Trophoblast cell (in vitro differentiated cells and primary cell): ENCODE measurements around the gene TSPYL6.

Source experiments
- DNase-seq, 2 donors: peaks; one replicate each; pipeline ENCODE4 v3.0.0-alpha.2; 2016
- H2AFZ ChIP-seq: 2 replicates; pipeline ENCODE4 v1.6.1; 2013; ENCODE audit warnings: low read length, moderate library complexity, mild to moderate bottlenecking; ENCODE audit not compliant: insufficient read depth, poor library complexity
- H2AK5ac ChIP-seq: 2 replicates; pipeline ENCODE4 v1.6.1; 2013; ENCODE audit warnings: mild to moderate bottlenecking, low read length
- H2BK120ac ChIP-seq: 2 replicates; pipeline ENCODE4 v1.6.1; 2013; ENCODE audit warnings: low read length, mild to moderate bottlenecking, moderate library complexity; ENCODE audit not compliant: insufficient read depth, poor library complexity
- H2BK12ac ChIP-seq: 2 replicates; pipeline ENCODE4 v1.6.1; 2013; ENCODE audit warnings: mild to moderate bottlenecking, low read length, moderate library complexity
- H2BK5ac ChIP-seq: 2 replicates; pipeline ENCODE4 v1.6.1; 2013; ENCODE audit warnings: low read length, low read depth, moderate library complexity, mild to moderate bottlenecking; ENCODE audit not compliant: poor library complexity
- H3K14ac ChIP-seq: 2 replicates; pipeline ENCODE4 v1.6.1; 2013; ENCODE audit warnings: mild to moderate bottlenecking, low read length
- H3K18ac ChIP-seq: 2 replicates; pipeline ENCODE4 v1.6.1; 2013; ENCODE audit warnings: mild to moderate bottlenecking, low read length
- H3K23ac ChIP-seq: 2 replicates; pipeline ENCODE4 v1.6.1; 2013; ENCODE audit warnings: low read length
- H3K27ac ChIP-seq: 2 replicates; pipeline ENCODE4 v1.5.1; 2013; ENCODE audit warnings: low read depth, mild to moderate bottlenecking, inconsistent platforms, low read length, moderate library complexity
- H3K27me3 ChIP-seq: 2 replicates; pipeline ENCODE4 v1.6.1; 2013; ENCODE audit warnings: inconsistent platforms, mild to moderate bottlenecking, low read length, moderate library complexity; ENCODE audit not compliant: insufficient read depth
- H3K36me3 ChIP-seq, 2 experiments: 1 replicate in 1 of 2; 2 replicates in 1 of 2; pipeline ENCODE4 v1.6.1; 2013; ENCODE audit warnings: low read length in 2 of 2, mild to moderate bottlenecking in 2 of 2, moderate library complexity in 1 of 2; ENCODE audit not compliant: insufficient read depth in 2 of 2, control insufficient read depth in 1 of 2
- H3K4ac ChIP-seq: 2 replicates; pipeline ENCODE4 v1.6.1; 2013; ENCODE audit warnings: low read depth, mild to moderate bottlenecking, low read length, moderate library complexity
- H3K4me1 ChIP-seq, 2 experiments: 1 replicate in 1 of 2; 2 replicates in 1 of 2; pipeline ENCODE4 v1.6.1; 2013; ENCODE audit warnings: low read length in 2 of 2, mild to moderate bottlenecking in 2 of 2, moderate library complexity in 1 of 2; ENCODE audit not compliant: insufficient read depth in 2 of 2, control insufficient read depth in 1 of 2
- H3K4me2 ChIP-seq: 2 replicates; pipeline ENCODE4 v1.6.1; 2013; ENCODE audit warnings: inconsistent platforms, mild to moderate bottlenecking, low read length, moderate library complexity
- H3K4me3 ChIP-seq: 2 replicates; pipeline ENCODE4 v1.5.1; 2013; ENCODE audit warnings: mild to moderate bottlenecking, low read depth, low read length, inconsistent platforms
- H3K79me1 ChIP-seq: one replicate; pipeline ENCODE4 v1.6.1; 2013; ENCODE audit warnings: low read length
- H3K79me2 ChIP-seq: 2 replicates; pipeline ENCODE4 v1.6.1; 2013; ENCODE audit warnings: low read length, mild to moderate bottlenecking; ENCODE audit not compliant: control insufficient read depth, insufficient read depth, poor library complexity
- H3K9ac ChIP-seq: 2 replicates; pipeline ENCODE4 v1.6.1; 2013; ENCODE audit warnings: mild to moderate bottlenecking, low read length
- H3K9me3 ChIP-seq: 2 replicates; pipeline ENCODE4 v1.6.1; 2013; ENCODE audit warnings: low read depth, mild to moderate bottlenecking, control low read depth, inconsistent platforms, low read length; ENCODE audit not compliant: insufficient read depth
- H4K12ac ChIP-seq: 2 replicates; pipeline ENCODE4 v1.6.1; 2013; ENCODE audit warnings: low read depth, mild to moderate bottlenecking, low read length, moderate library complexity
- H4K8ac ChIP-seq: 2 replicates; pipeline ENCODE4 v1.6.1; 2013; ENCODE audit warnings: low read depth, mild to moderate bottlenecking, low read length, moderate library complexity
- H4K91ac ChIP-seq: one replicate; pipeline ENCODE4 v1.6.1; 2013; ENCODE audit warnings: low read depth, mild to moderate bottlenecking, low read length, moderate library complexity
- WGBS: extraction: QIAGEN DNeasy Blood & Tissue Kit; methylation state at CpG from one replicate; pipeline ENCODE4 v1.1.7; 2013; ENCODE audit warnings: missing lambda C conversion rate; ENCODE audit not compliant: insufficient read length, insufficient coverage; ENCODE audit errors: extremely low coverage; 5-methylcytosine and 5-hydroxymethylcytosine counted together

TSPYL6 gene

DNA sequence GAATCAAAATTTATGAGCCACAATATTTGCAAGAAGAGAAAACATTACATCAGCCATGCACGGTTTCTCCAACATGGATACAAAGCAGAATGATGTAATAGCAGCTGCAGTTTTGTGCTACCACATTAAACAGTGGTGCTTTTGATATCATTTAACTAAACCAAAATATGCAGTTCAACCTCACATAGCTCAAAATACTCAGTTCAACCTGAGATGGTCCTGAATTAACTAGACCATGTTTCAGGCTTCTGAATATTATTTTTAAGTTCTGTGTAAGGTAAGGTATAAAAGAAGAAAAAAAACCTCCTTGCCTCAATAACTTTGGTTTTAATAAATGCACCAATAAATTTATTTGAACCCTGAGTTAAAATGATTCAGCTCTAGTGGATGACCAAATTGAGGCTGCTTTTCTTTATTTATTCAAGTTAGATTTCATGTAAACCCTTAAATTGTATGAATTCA is 18.8 kb upstream of the TSPYL6 start:
- Histone ChIP-seq H3K79me1 (no peaks in the 10 kb centered on the region), H3K9me3 (no peaks in the 10 kb centered on the region), H3K36me3 (no peaks in the 10 kb centered on the region), H2BK12ac (no peak overlapping the region), H3K79me2 (no peaks in the 10 kb centered on the region), H3K27ac (no peak overlapping the region), H3K18ac (no peak overlapping the region), H2AFZ (no peak overlapping the region), H3K27me3 (no peaks in the 10 kb centered on the region), H4K91ac (no peak overlapping the region), H4K12ac (no peak overlapping the region), H3K4ac (no peak overlapping the region), H3K4me3 (no peak overlapping the region), H3K9ac (no peak overlapping the region), H3K14ac (no peak overlapping the region), H3K23ac (no peak overlapping the region), H3K4me2 (no peak overlapping the region), H4K8ac (no peak overlapping the region), H2BK120ac (no peak overlapping the region), H3K4me1 (no peaks in the 10 kb centered on the region), H2BK5ac (no peak overlapping the region), H2AK5ac (no peak overlapping the region)
- no CpG with 5 or more reads among the region's 1 CpG for WGBS
- DNase-seq, result no peak

DNA sequence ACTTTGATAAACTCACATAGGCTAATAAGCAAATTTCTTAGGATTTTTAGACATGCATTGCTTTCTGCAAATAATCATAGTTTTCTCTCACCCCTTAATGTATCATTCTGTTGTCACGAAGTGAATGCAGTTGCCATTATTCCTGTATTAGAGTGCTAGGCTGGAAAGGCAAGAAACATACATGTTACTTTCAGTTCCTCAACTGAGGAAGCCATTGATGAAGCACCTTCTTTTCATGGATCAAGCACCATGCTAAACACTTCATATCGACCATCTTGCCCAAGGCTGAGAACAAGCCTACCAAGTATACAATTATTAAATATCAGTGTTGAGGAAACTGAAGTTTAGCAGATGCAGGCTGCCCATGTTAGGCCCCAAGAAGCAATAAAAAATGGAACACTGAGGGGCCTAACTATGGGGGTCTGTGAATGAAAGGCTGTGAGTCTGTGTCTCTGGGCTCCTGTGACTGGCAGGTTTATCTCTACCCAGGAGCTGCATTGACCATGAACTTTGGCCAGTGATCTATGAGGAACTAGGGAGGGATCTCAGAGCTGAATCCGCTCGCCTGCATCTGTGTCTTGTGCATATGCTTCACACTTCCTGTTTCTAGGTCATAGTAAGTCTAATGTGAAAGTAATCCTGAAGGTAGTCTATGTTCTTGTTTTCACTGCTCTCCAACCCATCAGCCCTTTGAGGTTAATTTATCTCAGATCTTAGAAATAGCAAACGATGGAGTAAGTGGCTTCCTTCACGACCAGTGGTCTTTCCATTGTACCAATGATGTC is 16.0 kb upstream of the TSPYL6 start:
- Histone ChIP-seq H4K8ac (no peak overlapping the region), H3K18ac (no peak overlapping the region), H3K27ac (no peak overlapping the region), H2BK12ac (no peak overlapping the region), H3K23ac (no peak overlapping the region), H2AFZ (no peak overlapping the region), H4K91ac (no peak overlapping the region), H3K4ac (no peak overlapping the region), H2BK5ac (no peak overlapping the region), H4K12ac (no peak overlapping the region), H3K4me3 (no peak overlapping the region), H3K9ac (no peak overlapping the region), H2BK120ac (no peak overlapping the region), H3K79me1 (no peaks in the 10 kb centered on the region), H3K9me3 (no peaks in the 10 kb centered on the region), H3K27me3 (no peaks in the 10 kb centered on the region), H3K36me3 (no peaks in the 10 kb centered on the region), H3K14ac (no peak overlapping the region), H3K4me1 (no peaks in the 10 kb centered on the region), H3K79me2 (no peaks in the 10 kb centered on the region), H3K4me2 (no peak overlapping the region), H2AK5ac (no peak overlapping the region)
- no CpG with 5 or more reads among the region's 6 CpGs for WGBS
- DNase-seq, result no peak

DNA sequence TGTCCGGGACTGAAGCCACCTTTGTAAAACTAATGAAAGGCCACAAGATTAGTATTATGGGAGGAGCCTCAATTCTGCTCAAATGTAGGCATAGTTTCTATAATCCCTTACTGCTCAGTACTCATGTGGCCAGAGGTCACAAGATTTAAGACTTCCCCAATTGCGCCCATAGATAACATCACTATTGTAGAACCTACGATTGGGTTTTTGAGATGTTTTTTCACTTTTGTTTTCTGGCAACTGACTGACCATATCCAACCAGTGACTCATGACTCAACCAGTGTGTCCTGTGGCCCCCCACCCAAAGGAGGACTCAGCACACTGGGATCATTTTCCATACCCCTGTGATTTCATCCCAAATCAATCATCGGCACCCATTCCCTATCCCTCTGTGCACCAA is 15.2 kb upstream of the TSPYL6 start:
- Histone ChIP-seq H3K4me1 (no peaks in the 10 kb centered on the region), H2BK5ac (no peak overlapping the region), H3K9ac (no peak overlapping the region), H3K18ac (no peak overlapping the region), H2AK5ac (no peak overlapping the region), H2BK120ac (no peak overlapping the region), H3K79me1 (no peaks in the 10 kb centered on the region), H2BK12ac (no peak overlapping the region), H3K14ac (no peak overlapping the region), H3K9me3 (no peaks in the 10 kb centered on the region), H4K12ac (no peak overlapping the region), H3K4ac (no peak overlapping the region), H3K27me3 (no peaks in the 10 kb centered on the region), H3K36me3 (no peaks in the 10 kb centered on the region), H3K4me2 (no peak overlapping the region), H3K4me3 (no peak overlapping the region), H4K8ac (no peak overlapping the region), H3K27ac (no peak overlapping the region), H3K23ac (no peak overlapping the region), H4K91ac (no peak overlapping the region), H3K79me2 (no peaks in the 10 kb centered on the region), H2AFZ (no peak overlapping the region)
- no CpG with 5 or more reads among the region's 4 CpGs for WGBS
- no peak for DNase-seq

DNA sequence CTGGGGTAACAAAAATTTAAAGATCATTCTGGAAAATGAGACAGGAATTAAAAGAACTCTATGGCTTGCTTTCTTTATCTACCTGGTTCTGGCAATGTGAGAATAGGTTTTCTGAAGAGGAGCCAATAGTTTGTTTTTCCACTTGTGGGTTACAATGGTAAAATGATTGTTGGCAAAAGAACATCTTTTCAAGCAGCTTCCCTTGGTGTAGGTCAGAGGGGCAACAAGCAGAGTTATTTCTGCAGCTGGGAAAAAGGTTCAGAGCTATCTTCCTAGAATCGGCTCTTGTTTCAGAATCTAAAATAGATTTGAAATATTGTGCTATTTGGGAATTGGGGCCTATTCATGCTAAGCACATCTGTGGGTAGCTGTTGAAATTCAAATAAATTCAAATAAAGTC is 11.5 kb upstream of the TSPYL6 start:
- Histone ChIP-seq H2BK12ac (no peak overlapping the region), H2BK5ac (no peak overlapping the region), H3K79me1 (no peaks in the 10 kb centered on the region), H3K27me3 (no peaks in the 10 kb centered on the region), H3K36me3 (no peaks in the 10 kb centered on the region), H3K4me3 (no peak overlapping the region), H3K4me2 (no peak overlapping the region), H3K4me1 (no peaks in the 10 kb centered on the region), H3K14ac (no peak overlapping the region), H2BK120ac (no peak overlapping the region), H3K9me3 (no peaks in the 10 kb centered on the region), H4K12ac (no peak overlapping the region), H3K4ac (no peak overlapping the region), H3K23ac (no peak overlapping the region), H2AFZ (no peak overlapping the region), H3K27ac (no peak overlapping the region), H2AK5ac (no peak overlapping the region), H3K9ac (no peak overlapping the region), H4K91ac (no peak overlapping the region), H3K18ac (no peak overlapping the region), H3K79me2 (no peaks in the 10 kb centered on the region), H4K8ac (no peak overlapping the region)
- DNase-seq, result no peak
- no CpG with 5 or more reads among the region's 1 CpG for WGBS
